ENCODE data around the gene GABRQ.

The GABRQ gene

GRCh38 chrX:152652060-152652459 lies 14.4 kb downstream of the GABRQ start:
- DNase-seq (ENCODE audit: extremely low spot score), result no peak
- TF ChIP-seq ZNF384 (IDR thresholded peaks at IDR 0.05) (no peak), BHLHE40 (IDR thresholded peaks at IDR 0.05; ENCODE audit: borderline replicate concordance) (no peak), NFRKB (IDR thresholded peaks at IDR 0.05) (no peak), TARDBP (IDR thresholded peaks at IDR 0.05) (no peak), ELF4 (IDR thresholded peaks at IDR 0.05) (no peak), SUZ12 (IDR thresholded peaks at IDR 0.05) (no peak), LEF1 (IDR thresholded peaks at IDR 0.05; ENCODE audit: borderline replicate concordance) (no peak), L3MBTL2 (conservative IDR thresholded peaks at IDR 0.05) (no peak), PKNOX1 (IDR thresholded peaks at IDR 0.05) (no peak), FOXA1 (IDR thresholded peaks at IDR 0.05) (no peak), FOXM1 (IDR thresholded peaks at IDR 0.05; ENCODE audit: borderline replicate concordance) (no peak), HDGF (IDR thresholded peaks at IDR 0.05; ENCODE audit: borderline replicate concordance) (no peak)
- POLR2A ChIA-PET, result no interaction called here
- CTCF ChIA-PET, result interaction anchor here (1.3 kb wide), 1 partner anchor 19 kb away, joined by 5 read pairs; no protein-coding TSS in a partner anchor

- DNase-seq (ENCODE audit: extremely low spot score), result no peak
- ChIA-PET POLR2A (no interaction called here), CTCF (interaction anchor here (1.3 kb wide), 1 partner anchor 20 kb away, joined by 5 read pairs; no protein-coding TSS in a partner anchor)
- TF ChIP-seq PKNOX1 (IDR thresholded peaks at IDR 0.05) (no peak), FOXM1 (IDR thresholded peaks at IDR 0.05; ENCODE audit: borderline replicate concordance) (no peak), CTBP1 (IDR thresholded peaks at IDR 0.05; ENCODE audit: borderline replicate concordance) (no peak), L3MBTL2 (conservative IDR thresholded peaks at IDR 0.05) (no peak), LEF1 (IDR thresholded peaks at IDR 0.05; ENCODE audit: borderline replicate concordance) (no peak), ZNF384 (IDR thresholded peaks at IDR 0.05) (no peak), FOXA1 (IDR thresholded peaks at IDR 0.05) (no peak), TARDBP (IDR thresholded peaks at IDR 0.05) (no peak), SP1 (IDR thresholded peaks at IDR 0.05) (no peak)
These were observed 14.8 kb downstream of the GABRQ start for GRCh38 chrX:152652467-152652866.

GRCh38 chrX:152656087-152656486 lies 18.4 kb downstream of the GABRQ start:
- DNase-seq (ENCODE audit: extremely low spot score), result no peak
- ChIA-PET CTCF (interaction anchor here (1.0 kb wide), 1 partner anchor 903 kb away, joined by 3 read pairs; no protein-coding TSS in a partner anchor), POLR2A (no interaction called here)
- no peak for TF ChIP-seq HDGF (IDR thresholded peaks at IDR 0.05; ENCODE audit: borderline replicate concordance)
- TF ChIP-seq SUZ12 (IDR thresholded peaks at IDR 0.05), result no peak

GRCh38 chrX:152656890-152657289 lies 19.2 kb downstream of the GABRQ start:
- DNase-seq (ENCODE audit: extremely low spot score), result no peak
- ChIA-PET CTCF (interaction anchor here (1.0 kb wide), 1 partner anchor 904 kb away, joined by 3 read pairs; no protein-coding TSS in a partner anchor), POLR2A (no interaction called here)
- no peak for TF ChIP-seq PKNOX1 (IDR thresholded peaks at IDR 0.05)
- no peak for TF ChIP-seq LEF1 (IDR thresholded peaks at IDR 0.05; ENCODE audit: borderline replicate concordance)
- no peak for TF ChIP-seq CTBP1 (IDR thresholded peaks at IDR 0.05; ENCODE audit: borderline replicate concordance)
- TF ChIP-seq FOXA1 (IDR thresholded peaks at IDR 0.05), result no peak
- no peak for TF ChIP-seq L3MBTL2 (conservative IDR thresholded peaks at IDR 0.05)
- TF ChIP-seq FOXK2 (IDR thresholded peaks at IDR 0.05), result no peak
- TF ChIP-seq SUZ12 (IDR thresholded peaks at IDR 0.05), result no peak
- TF ChIP-seq HDGF (IDR thresholded peaks at IDR 0.05; ENCODE audit: borderline replicate concordance), result no peak
- no peak for TF ChIP-seq NFRKB (IDR thresholded peaks at IDR 0.05)
- no peak for TF ChIP-seq SP1 (IDR thresholded peaks at IDR 0.05)
- TF ChIP-seq ZNF384 (IDR thresholded peaks at IDR 0.05), result no peak
- no peak for TF ChIP-seq BHLHE40 (IDR thresholded peaks at IDR 0.05; ENCODE audit: borderline replicate concordance)
- no peak for TF ChIP-seq ARNT (IDR thresholded peaks at IDR 0.05)
- no peak for TF ChIP-seq TARDBP (IDR thresholded peaks at IDR 0.05)
- no peak for TF ChIP-seq FOXM1 (IDR thresholded peaks at IDR 0.05; ENCODE audit: borderline replicate concordance)
- no peak for TF ChIP-seq ELF4 (IDR thresholded peaks at IDR 0.05)

- no peak for TF ChIP-seq NFRKB (IDR thresholded peaks at IDR 0.05)
- TF ChIP-seq FOXM1 (IDR thresholded peaks at IDR 0.05; ENCODE audit: borderline replicate concordance), result no peak
- no peak for TF ChIP-seq CTBP1 (IDR thresholded peaks at IDR 0.05; ENCODE audit: borderline replicate concordance)
- TF ChIP-seq ZNF384 (IDR thresholded peaks at IDR 0.05), result no peak
- DNase-seq (ENCODE audit: extremely low spot score), result no peak
- CTCF ChIA-PET, result interaction anchor here (0.6 kb wide), 2 partner anchors 234 to 724 kb away, joined by 3 read pairs; no protein-coding TSS in a partner anchor
- POLR2A ChIA-PET, result no interaction called here
These were observed 20.6 kb downstream of the GABRQ start for GRCh38 chrX:152658302-152658701.

GRCh38 chrX:152663086-152663485 lies 25.4 kb downstream of the GABRQ start:
- ChIA-PET POLR2A (no interaction called here), CTCF (no interaction called here)
- TF ChIP-seq ZNF384 (IDR thresholded peaks at IDR 0.05), result no peak
- no peak for TF ChIP-seq PKNOX1 (IDR thresholded peaks at IDR 0.05)
- no peak for TF ChIP-seq TARDBP (IDR thresholded peaks at IDR 0.05)
- TF ChIP-seq CTBP1 (IDR thresholded peaks at IDR 0.05; ENCODE audit: borderline replicate concordance), result no peak
- TF ChIP-seq FOXM1 (IDR thresholded peaks at IDR 0.05; ENCODE audit: borderline replicate concordance), result no peak
- TF ChIP-seq ELF4 (IDR thresholded peaks at IDR 0.05), result no peak
- TF ChIP-seq BHLHE40 (IDR thresholded peaks at IDR 0.05; ENCODE audit: borderline replicate concordance), result no peak
- TF ChIP-seq LEF1 (IDR thresholded peaks at IDR 0.05; ENCODE audit: borderline replicate concordance), result no peak
- no peak for TF ChIP-seq FOXA1 (IDR thresholded peaks at IDR 0.05)
- no peak for TF ChIP-seq HDGF (IDR thresholded peaks at IDR 0.05; ENCODE audit: borderline replicate concordance)
- no peak for DNase-seq (ENCODE audit: extremely low spot score)
